Fibroblast of pulmonary artery (primary cell): ENCODE results near the gene SLC25A45.

Source experiments
- DNase-seq: peaks from one replicate; pipeline ENCODE4 v3.0.0-alpha.2; 2010; ENCODE audit warnings: low read depth
- H3K4me3 ChIP-seq: replicated peaks from 2 replicates; pipeline ENCODE4 v1.5.1; 2011; ENCODE audit warnings: low read depth, mild to moderate bottlenecking, control low read depth, low read length, moderate library complexity
- TF ChIP-seq, protein P1 (sequence below): IDR thresholded peaks from 2 replicates; pipeline ENCODE4 v1.5.1; 2011; ENCODE audit warnings: mild to moderate bottlenecking, control low read depth, low read length, inconsistent platforms; ENCODE audit errors: missing control alignments

SLC25A45 gene

DNA sequence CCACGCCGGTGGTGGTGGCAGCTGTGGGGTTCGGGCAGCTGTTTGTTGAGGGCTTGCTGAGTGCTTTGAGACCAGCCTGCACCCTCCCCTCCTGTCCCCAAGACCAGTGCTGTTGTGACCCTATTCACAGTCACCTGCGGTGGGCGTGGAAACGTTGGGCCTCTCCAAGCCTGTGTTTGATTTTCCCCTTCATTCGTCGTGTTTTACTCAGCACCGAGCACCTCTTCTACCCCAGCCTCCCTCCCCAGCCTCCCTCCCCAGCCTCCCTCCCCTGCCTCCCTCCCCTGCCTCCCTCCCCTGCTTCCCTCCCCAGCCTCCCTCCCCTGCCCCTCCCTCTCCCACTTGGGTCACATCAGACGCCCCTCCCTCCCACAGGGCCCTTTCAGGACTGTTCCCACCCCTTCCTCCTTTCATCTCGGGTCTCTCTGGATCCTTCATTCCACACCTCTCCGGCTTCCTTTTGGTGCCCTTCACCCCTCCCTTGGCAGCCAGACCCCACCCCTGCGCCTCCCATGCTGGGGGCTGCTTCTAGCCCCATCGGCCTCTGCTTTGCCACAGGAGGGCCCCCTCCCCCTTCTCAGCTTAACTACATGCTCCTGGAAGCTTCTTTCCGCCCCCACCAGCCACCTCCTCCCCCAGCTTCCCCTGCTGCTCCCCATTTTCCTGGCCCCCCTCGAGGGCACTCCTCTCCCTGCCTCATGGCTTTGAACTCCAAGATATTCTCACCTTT is 18.8 kb upstream of the SLC25A45 start:
- DNase-seq: no peak
- TF ChIP-seq, protein P1, sequence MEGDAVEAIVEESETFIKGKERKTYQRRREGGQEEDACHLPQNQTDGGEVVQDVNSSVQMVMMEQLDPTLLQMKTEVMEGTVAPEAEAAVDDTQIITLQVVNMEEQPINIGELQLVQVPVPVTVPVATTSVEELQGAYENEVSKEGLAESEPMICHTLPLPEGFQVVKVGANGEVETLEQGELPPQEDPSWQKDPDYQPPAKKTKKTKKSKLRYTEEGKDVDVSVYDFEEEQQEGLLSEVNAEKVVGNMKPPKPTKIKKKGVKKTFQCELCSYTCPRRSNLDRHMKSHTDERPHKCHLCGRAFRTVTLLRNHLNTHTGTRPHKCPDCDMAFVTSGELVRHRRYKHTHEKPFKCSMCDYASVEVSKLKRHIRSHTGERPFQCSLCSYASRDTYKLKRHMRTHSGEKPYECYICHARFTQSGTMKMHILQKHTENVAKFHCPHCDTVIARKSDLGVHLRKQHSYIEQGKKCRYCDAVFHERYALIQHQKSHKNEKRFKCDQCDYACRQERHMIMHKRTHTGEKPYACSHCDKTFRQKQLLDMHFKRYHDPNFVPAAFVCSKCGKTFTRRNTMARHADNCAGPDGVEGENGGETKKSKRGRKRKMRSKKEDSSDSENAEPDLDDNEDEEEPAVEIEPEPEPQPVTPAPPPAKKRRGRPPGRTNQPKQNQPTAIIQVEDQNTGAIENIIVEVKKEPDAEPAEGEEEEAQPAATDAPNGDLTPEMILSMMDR: no peak
- no peak overlapping the region for H3K4me3 ChIP-seq

DNA sequence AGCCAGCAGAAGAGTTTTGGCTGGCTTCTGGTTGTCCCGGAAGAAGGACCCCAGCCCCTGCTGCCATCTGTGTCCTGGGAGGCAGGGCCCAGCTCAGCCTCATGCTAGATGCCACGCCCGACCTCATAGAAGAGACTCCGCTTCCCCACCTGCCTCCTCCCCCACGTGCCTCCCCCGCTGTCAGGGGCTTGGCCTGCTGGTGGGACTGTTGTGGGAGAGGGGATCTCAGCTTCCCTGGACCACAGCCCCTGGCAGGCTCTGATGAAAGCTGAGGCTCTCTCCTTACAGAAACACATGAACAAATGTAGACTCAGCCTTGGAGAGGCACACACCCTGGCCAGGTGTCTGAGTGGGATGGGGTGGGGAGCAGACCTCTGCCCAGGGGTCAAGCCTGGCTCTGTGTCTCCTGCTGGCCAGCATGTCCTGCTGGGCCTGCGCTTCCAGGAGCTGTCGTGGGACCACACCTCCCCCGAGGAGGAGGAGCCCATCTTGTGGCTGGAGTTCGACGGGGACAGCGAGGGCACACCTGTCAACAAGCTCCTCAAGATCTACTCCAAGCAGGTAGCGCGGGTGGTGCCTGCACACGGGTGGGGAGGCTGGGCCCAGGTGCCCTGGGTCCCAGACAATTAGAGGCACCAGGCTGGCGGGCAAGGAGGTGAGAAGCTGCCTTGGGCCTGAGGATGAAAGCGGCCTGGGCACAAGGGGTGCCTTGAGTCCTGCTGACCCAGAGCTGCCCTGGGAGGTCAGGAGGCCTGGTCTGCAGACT is 18.0 kb upstream of the SLC25A45 start:
- TF ChIP-seq, protein P1: no peak
- no peak overlapping the region for H3K4me3 ChIP-seq
- DNase-seq: no peak

DNA sequence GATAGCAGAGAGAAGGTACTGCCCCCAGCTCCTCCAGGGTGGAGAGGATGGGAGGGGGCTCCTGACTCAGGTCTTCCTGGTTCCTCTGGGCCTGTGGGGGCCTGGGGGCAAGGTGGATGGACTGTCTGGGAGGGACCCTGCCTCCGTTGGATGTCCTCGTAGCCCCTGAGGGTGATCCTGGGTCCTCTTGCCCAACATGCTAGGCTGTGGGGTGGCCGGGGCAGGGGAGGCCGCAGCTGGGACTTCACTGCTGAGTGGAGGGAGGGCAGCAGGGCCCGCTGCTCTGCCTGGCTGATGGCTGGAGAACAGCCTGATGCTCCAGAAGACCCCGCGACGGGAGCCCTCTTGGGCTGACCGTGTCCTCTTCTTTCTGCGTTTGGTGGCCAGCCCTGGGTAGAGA is 17.4 kb upstream of the SLC25A45 start:
- TF ChIP-seq, protein P1: no peak
- DNase-seq: no peak
- no peak overlapping the region for H3K4me3 ChIP-seq

DNA sequence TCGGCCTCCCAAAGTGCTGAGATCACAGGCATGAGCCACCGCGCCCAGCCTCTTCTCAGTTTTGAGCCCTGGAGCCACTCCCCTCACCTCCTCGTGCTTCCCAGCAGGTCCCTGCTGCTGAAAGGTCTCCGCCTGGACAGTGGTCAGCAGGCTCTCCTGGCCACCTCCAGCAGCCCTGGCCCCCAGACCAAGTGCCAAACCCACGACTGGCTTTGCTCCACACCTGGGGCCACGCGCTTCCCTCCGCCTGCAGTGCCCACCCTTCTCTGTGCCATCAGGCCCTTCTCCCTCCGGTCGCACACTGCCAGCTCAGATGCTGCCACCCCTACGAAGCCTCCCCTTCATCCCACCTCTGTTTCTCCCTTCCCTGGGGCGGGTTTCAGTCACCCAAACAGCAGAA is 16.8 kb upstream of the SLC25A45 start:
- no peak for DNase-seq
- H3K4me3 ChIP-seq: no peak overlapping the region

DNA sequence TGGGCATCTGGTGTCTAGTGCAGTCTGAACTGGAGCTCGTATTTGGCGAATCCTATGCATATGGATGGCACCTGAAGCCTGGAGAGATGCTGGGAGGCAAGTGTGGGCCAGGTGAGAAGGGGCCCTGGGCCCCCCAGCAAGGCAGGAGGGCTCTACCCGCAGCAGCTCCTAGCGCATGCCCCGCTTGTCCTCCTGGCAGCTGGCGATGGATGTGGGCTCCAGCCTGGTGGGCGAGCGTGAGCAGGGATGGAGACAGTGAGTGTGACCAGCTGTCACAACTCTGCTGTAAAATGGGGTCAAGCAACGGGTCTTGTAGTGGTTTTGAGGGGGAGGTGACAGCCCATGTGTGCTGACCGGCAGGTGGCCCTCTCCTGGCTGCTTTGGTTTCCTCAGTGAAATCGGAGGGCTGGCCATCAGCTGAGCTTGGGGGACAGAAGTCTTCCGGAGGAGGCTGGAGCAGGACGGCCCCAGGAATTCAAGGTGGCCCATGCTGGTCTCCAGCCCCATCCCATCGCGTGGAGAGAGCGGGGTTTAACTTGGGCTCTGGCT is 16.0 kb upstream of the SLC25A45 start:
- DNase-seq: no peak
- no peak overlapping the region for H3K4me3 ChIP-seq
- TF ChIP-seq, protein P1: no peak

More for the DNA sequence above, 16.8 kb upstream of the SLC25A45 start:
- TF ChIP-seq, protein P1: no peak

DNA sequence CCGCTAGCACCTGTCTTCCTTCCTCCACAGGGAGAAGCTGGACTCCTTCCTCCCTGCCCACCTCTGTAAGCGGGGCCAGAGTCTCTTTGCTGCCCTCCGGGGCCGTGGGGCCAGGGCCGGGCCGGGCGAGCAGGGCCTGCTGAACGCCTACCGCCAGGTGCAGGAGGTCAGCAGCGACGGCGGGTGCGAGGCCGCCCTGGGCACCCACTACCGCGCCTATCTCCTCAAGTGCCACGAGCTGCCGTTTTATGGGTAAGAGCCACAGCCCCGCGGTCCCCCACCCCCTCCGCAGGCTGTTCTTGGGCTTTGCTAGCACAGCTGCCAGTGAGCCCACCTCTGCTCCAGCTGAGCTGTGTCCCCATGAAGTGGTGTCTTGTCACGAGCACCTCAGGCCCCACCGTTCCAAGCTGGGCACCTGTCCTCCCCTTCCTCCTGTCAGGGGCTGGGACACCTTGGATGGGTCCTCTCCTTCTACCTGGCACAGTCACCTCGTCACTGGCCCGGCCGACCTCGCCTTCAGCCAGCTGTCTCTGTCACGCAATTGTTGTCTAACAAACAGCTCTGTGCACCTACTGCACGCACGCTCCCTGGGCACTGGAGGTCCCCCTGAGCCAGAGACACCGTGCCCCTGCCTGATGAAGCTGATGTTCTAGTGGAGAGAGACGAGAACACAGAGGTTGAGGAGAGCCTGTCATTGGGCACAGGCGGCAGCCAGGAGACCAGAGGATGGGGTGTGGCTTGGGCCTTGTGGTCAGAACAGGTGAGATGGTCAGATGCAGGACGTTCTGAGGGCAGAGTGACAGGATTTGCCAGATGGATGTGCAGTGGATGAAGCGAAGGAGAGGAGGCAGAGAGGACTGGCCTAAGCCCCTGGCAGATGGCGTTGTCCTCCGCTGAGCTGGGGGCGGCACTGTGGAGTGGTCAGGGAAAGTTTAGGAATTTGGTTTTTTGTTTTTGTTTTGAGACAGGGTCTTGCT is 14.6 kb upstream of the SLC25A45 start:
- no peak for DNase-seq
- TF ChIP-seq, protein P1: no peak
- H3K4me3 ChIP-seq: no peak overlapping the region
